Measurements from ENCODE around the gene ANKRD11. TPM values are rescaled to one million over a fixed set of nuclear protein-coding genes. Genes with fewer than 3 reads are reported as not detected.
"Not testable (repeated sequence)": the region's sequence is repeated elsewhere in the genome, so short reads cannot be mapped to it uniquely, and the experiment has no call there.

The ANKRD11 gene
- total RNA-seq, 1 experiment from 2014 or later = 242 TPM

- peak; percentile 88 for DNase-seq
- intact Hi-C loops (cut with micrococcal nuclease; ENCODE audit: unreplicated experiment) = loop anchor here (5.0 kb wide), 3 partner anchors 157 to 232 kb away; partner anchors contain the start of genes RPL13 and SPG7
- no peak for TF ChIP-seq CTCF (IDR thresholded peaks at IDR 0.05; ENCODE audit: unreplicated experiment)
- H3K9me3 Mint-ChIP-seq (ENCODE audit: low read depth, unreplicated experiment) = no peaks in the 10 kb centered on the region
- BruUV-seq (replicated peaks) = no TSS peak
- H3K4me1 Mint-ChIP-seq (ENCODE audit: low read depth, unreplicated experiment) = peaks cover 62% of the 10 kb centered on the region
- H3K27me3 Mint-ChIP-seq (ENCODE audit: unreplicated experiment) = no peaks in the 10 kb centered on the region
- peak overlapping the region; percentile 42 for H3K27ac Mint-ChIP-seq (ENCODE audit: unreplicated experiment)
- peaks cover 47% of the 10 kb centered on the region for H3K36me3 Mint-ChIP-seq (ENCODE audit: insufficient read depth, unreplicated experiment)
- peak overlapping the region; percentile 45 for H3K4me3 Mint-ChIP-seq (ENCODE audit: low read depth, unreplicated experiment)
- CTCF ChIA-PET = interaction anchor here (0.6 to 1.0 kb wide), 7 partner anchors 9 to 224 kb away, joined by 3 to 9 read pairs (median 4); no protein-coding TSS in a partner anchor
Observed at GRCh38 chr16:89330177-89330856, 160.0 kb downstream of the ANKRD11 start.

GRCh38 chr16:89329830-89330176, 160.6 kb downstream of the ANKRD11 start:
- intact Hi-C loops (cut with micrococcal nuclease; ENCODE audit: unreplicated experiment) = loop anchor here (5.0 kb wide), 3 partner anchors 157 to 232 kb away; partner anchors contain the start of genes RPL13 and SPG7
- H3K4me1 Mint-ChIP-seq (ENCODE audit: low read depth, unreplicated experiment) = peaks cover 62% of the 10 kb centered on the region
- H3K4me3 Mint-ChIP-seq (ENCODE audit: low read depth, unreplicated experiment) = peak overlapping the region; percentile 45
- not testable (repeated sequence) for H3K9me3 Mint-ChIP-seq (ENCODE audit: low read depth, unreplicated experiment); DNase-seq; BruUV-seq (replicated peaks); H3K27me3 Mint-ChIP-seq (ENCODE audit: unreplicated experiment)
- peaks cover 52% of the 10 kb centered on the region for H3K36me3 Mint-ChIP-seq (ENCODE audit: insufficient read depth, unreplicated experiment)
- CTCF ChIA-PET = interaction anchor here (0.7 to 1.0 kb wide), 5 partner anchors 14 to 178 kb away, joined by 3 to 9 read pairs (median 5); no protein-coding TSS in a partner anchor
- peak overlapping the region; percentile 42 for H3K27ac Mint-ChIP-seq (ENCODE audit: unreplicated experiment)

- intact Hi-C loops (cut with micrococcal nuclease; ENCODE audit: unreplicated experiment); BruUV-seq (replicated peaks); DNase-seq: not testable (repeated sequence)
Observed at GRCh38 chr16:89328412-89329400, 161.7 kb downstream of the ANKRD11 start.

GRCh38 chr16:89326721-89327120, 163.6 kb downstream of the ANKRD11 start:
- TF ChIP-seq CTCF (IDR thresholded peaks at IDR 0.05; ENCODE audit: unreplicated experiment) = no peak
- no TSS peak for BruUV-seq (replicated peaks)
- H3K9me3 Mint-ChIP-seq (ENCODE audit: low read depth, unreplicated experiment) = no peaks in the 10 kb centered on the region
- no peak overlapping the region for H3K4me3 Mint-ChIP-seq (ENCODE audit: low read depth, unreplicated experiment)
- H3K27me3 Mint-ChIP-seq (ENCODE audit: unreplicated experiment) = no peaks in the 10 kb centered on the region
- CTCF ChIA-PET = interaction anchor here (0.6 to 0.7 kb wide), 2 partner anchors 122 to 578 kb away, joined by 5 to 9 read pairs; no protein-coding TSS in a partner anchor
- intact Hi-C loops (cut with micrococcal nuclease; ENCODE audit: unreplicated experiment) = no loop called here
- DNase-seq = no peak
- peaks cover 74% of the 10 kb centered on the region for H3K4me1 Mint-ChIP-seq (ENCODE audit: low read depth, unreplicated experiment)
- peak overlapping the region; percentile 58 for H3K27ac Mint-ChIP-seq (ENCODE audit: unreplicated experiment)
- peaks cover 62% of the 10 kb centered on the region for H3K36me3 Mint-ChIP-seq (ENCODE audit: insufficient read depth, unreplicated experiment)

More at GRCh38 chr16:89328412-89329400, 161.7 kb downstream of the ANKRD11 start:
- H3K9me3 Mint-ChIP-seq (ENCODE audit: low read depth, unreplicated experiment); CTCF ChIA-PET; H3K27me3 Mint-ChIP-seq (ENCODE audit: unreplicated experiment): not testable (repeated sequence)
- Mint-ChIP-seq H3K27ac (ENCODE audit: unreplicated experiment) (peak overlapping the region; percentile 66), H3K36me3 (ENCODE audit: insufficient read depth, unreplicated experiment) (peaks cover 61% of the 10 kb centered on the region), H3K4me3 (ENCODE audit: low read depth, unreplicated experiment) (peak overlapping the region; percentile 45), H3K4me1 (ENCODE audit: low read depth, unreplicated experiment) (peaks cover 66% of the 10 kb centered on the region)

Measured in Calu3 (cell line).